Caco-2 (cell line): ENCODE data around the gene GASK1A. TPM values are rescaled to one million over a fixed set of nuclear protein-coding genes. Genes with fewer than 3 reads are reported as not detected.

Experiments
- BruUV-seq: library from RNA; stranded (reverse); fragments of 400-500 nt; replicated peaks from 2 replicates; lab custom pipeline; 2021; lab: Mats Ljungman, UMichigan
- CTCF ChIA-PET: fragments of 300-600 bp; sonication (Branson Sonifier 250); formaldehyde crosslinking; loops from one replicate; lab custom pipeline; 2022; ENCODE audit warnings: antibody characterized with exemption; lab: Charles Lee
- POLR2A ChIA-PET: fragments of 300-600 bp; sonication (Branson Sonifier 250); formaldehyde crosslinking; loops from one replicate; lab custom pipeline; 2022; ENCODE audit warnings: antibody characterized with exemption; lab: Charles Lee
- DNase-seq, 2 experiments: peaks; one replicate each; pipeline versions ENCODE4 v3.0.0 to v3.0.0-alpha.2; 2020 to 2022
- H3K27me3 ChIP-seq: replicated peaks from 2 replicates; pipeline ENCODE4 v1.6.0; 2011; ENCODE audit warnings: low read length; ENCODE audit not compliant: control insufficient read depth, insufficient read depth
- H3K36me3 ChIP-seq: 2 replicates; pipeline ENCODE4 v1.5.1; 2011; ENCODE audit warnings: low read length; ENCODE audit not compliant: control insufficient read depth, insufficient read depth
- H3K4me1 ChIP-seq: fragments of 250-450 bp; sonication (Bioruptor Pico); 2 replicates; pipeline ENCODE4 v1.5.1; 2020; ENCODE audit warnings: mild to moderate bottlenecking
- H3K4me3 ChIP-seq: 2 replicates; pipeline ENCODE4 v1.5.1; 2011; ENCODE audit warnings: low read depth, mild to moderate bottlenecking, control low read depth, low read length
- H3K9me3 ChIP-seq: fragments of 250-450 bp; sonication (Bioruptor Pico); 2 replicates; pipeline ENCODE4 v1.5.1; 2020; ENCODE audit warnings: mild to moderate bottlenecking, moderate library complexity
- H3K27ac Mint-ChIP-seq: one replicate; pipeline ENCODE4 v1.8.0; 2022; ENCODE audit warnings: mixed read lengths; ENCODE audit not compliant: unreplicated experiment
- H3K27me3 Mint-ChIP-seq: one replicate; pipeline ENCODE4 v1.8.0; 2022; ENCODE audit warnings: mixed read lengths; ENCODE audit not compliant: insufficient read depth, unreplicated experiment
- H3K36me3 Mint-ChIP-seq: one replicate; pipeline ENCODE4 v1.8.0; 2022; ENCODE audit warnings: mild to moderate bottlenecking, mixed read lengths; ENCODE audit not compliant: insufficient read depth, unreplicated experiment
- H3K4me1 Mint-ChIP-seq: one replicate; pipeline ENCODE4 v1.8.0; 2022; ENCODE audit warnings: low read depth, mixed read lengths; ENCODE audit not compliant: unreplicated experiment
- H3K4me3 Mint-ChIP-seq: one replicate; pipeline ENCODE4 v1.8.0; 2022; ENCODE audit warnings: mild to moderate bottlenecking, moderate library complexity, mixed read lengths; ENCODE audit not compliant: unreplicated experiment
- H3K9me3 Mint-ChIP-seq: one replicate; pipeline ENCODE4 v1.8.0; 2022; ENCODE audit warnings: mixed read lengths; ENCODE audit not compliant: unreplicated experiment
- CTCF ChIP-seq, 2 experiments: fragments of 200-600 bp in 1 of 2; IDR thresholded peaks; 1 replicate in 1 of 2; 2 replicates in 1 of 2; pipeline versions ENCODE4 v1.5.1 to v1.8.0; 2011 to 2022; ENCODE audit warnings: antibody characterized with exemption in 1 of 2, control low read depth in 1 of 2, inconsistent platforms in 1 of 2, low read depth in 1 of 2, low read length in 1 of 2, mild to moderate bottlenecking in 1 of 2, moderate library complexity in 1 of 2; ENCODE audit not compliant: insufficient read depth in 1 of 2, severe bottlenecking in 1 of 2, unreplicated experiment in 1 of 2
- intact Hi-C: fragments of 100-400 bp; cut with micrococcal nuclease; formaldehyde crosslinking; loops from one replicate; pipeline ENCODE4 v1.10.0; 2022; ENCODE audit not compliant: unreplicated experiment
- total RNA-seq: library from RNA; stranded (reverse); gene quantifications from 2 replicates; pipeline ENCODE4 v1.2.3, GENCODE V29; 2022

GASK1A gene
- total RNA-seq, 1 experiment from 2014 or later = 0.16 TPM

GRCh38 chr3:43096761-43097160 lies 117.7 kb downstream of the GASK1A start:
- Histone ChIP-seq H3K4me3 (no peak overlapping the region), H3K4me1 (no peaks in the 10 kb centered on the region), H3K27me3 (no peaks in the 10 kb centered on the region), H3K36me3 (no peaks in the 10 kb centered on the region), H3K9me3 (no peaks in the 10 kb centered on the region)
- Mint-ChIP-seq H3K4me1 (no peaks in the 10 kb centered on the region), H3K36me3 (no peaks in the 10 kb centered on the region), H3K4me3 (no peak overlapping the region), H3K27me3 (no peaks in the 10 kb centered on the region), H3K27ac (no peak overlapping the region), H3K9me3 (no peaks in the 10 kb centered on the region)
- POLR2A ChIA-PET = no interaction called here
- no peak for TF ChIP-seq CTCF (IDR thresholded peaks at IDR 0.05; ENCODE audit: insufficient read depth in 1 of 2, low read depth in 1 of 2, low read length in 1 of 2, severe bottlenecking in 1 of 2, unreplicated experiment in 1 of 2)
- BruUV-seq = no TSS peak
- no peak for DNase-seq
- intact Hi-C loops = no loop called here
- CTCF ChIA-PET = no interaction called here

DNA sequence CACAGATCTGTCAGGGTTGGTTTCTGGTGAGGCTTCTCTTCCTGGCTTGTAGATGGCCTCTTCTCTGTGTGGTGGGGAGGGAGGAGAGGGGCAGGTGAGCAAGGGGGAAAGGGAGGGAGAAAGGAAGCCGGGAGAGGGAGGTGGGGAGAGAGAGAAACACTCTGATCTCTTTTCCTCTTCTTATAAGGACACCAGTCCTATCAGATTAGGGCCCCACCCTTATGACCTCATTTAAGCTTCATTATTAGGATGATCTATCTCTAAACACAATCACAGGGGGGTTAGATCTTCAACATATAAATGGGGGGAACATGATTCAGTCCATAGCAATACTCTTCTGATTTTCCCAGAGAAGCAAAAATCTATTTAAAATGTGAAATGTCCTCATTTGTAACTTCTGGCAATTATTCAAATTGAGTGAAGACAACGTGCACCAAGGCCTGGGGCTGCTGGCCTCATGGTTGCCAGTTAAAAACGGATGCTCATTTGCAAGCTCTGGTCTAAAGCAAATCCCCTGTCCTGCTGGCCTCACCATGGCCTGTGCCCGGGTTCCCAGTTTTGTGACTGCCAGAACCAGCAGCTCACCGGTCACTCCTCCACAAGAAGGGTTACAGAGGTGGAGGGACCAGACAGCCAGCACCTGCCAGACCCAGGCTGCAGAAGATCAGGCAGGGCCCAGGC lies 118.4 kb downstream of the GASK1A start:
- DNase-seq = no peak
- H3K4me3 ChIP-seq = no peak overlapping the region
- no peaks in the 10 kb centered on the region for H3K36me3 ChIP-seq
- Mint-ChIP-seq H3K9me3 (no peaks in the 10 kb centered on the region), H3K27ac (no peak overlapping the region), H3K4me3 (no peak overlapping the region), H3K4me1 (no peaks in the 10 kb centered on the region), H3K27me3 (no peaks in the 10 kb centered on the region), H3K36me3 (no peaks in the 10 kb centered on the region)
- no peaks in the 10 kb centered on the region for H3K4me1 ChIP-seq
- TF ChIP-seq CTCF (IDR thresholded peaks at IDR 0.05; ENCODE audit: insufficient read depth in 1 of 2, low read depth in 1 of 2, low read length in 1 of 2, severe bottlenecking in 1 of 2, unreplicated experiment in 1 of 2) = no peak
- intact Hi-C loops = no loop called here
- CTCF ChIA-PET = no interaction called here
- no peaks in the 10 kb centered on the region for H3K9me3 ChIP-seq
- POLR2A ChIA-PET = no interaction called here
- H3K27me3 ChIP-seq = no peaks in the 10 kb centered on the region
- BruUV-seq = no TSS peak

DNA sequence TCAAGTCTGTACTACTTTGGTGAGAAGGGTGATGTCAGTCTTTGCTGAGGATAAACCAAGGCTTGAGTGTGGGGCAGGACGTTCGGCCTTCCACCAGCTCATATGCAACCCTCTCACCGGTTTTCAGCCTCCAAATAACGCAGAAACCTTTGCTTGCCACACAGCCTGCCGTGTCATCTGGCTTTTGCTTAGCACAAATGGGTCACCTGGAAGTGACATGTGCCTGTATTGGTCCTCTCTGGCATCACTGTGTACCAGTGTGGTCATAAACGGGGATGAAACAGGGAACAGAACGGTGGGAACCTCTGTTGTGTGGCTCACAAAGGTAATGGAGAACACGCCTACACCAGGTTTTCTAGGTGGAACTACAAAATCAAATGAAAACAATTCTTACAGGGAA lies 119.7 kb downstream of the GASK1A start:
- intact Hi-C loops = no loop called here
- POLR2A ChIA-PET = no interaction called here
- no peaks in the 10 kb centered on the region for H3K36me3 Mint-ChIP-seq
- H3K27ac Mint-ChIP-seq = no peak overlapping the region
- H3K4me3 ChIP-seq = no peak overlapping the region
- H3K4me1 Mint-ChIP-seq = no peaks in the 10 kb centered on the region
- no peak for TF ChIP-seq CTCF (IDR thresholded peaks at IDR 0.05; ENCODE audit: insufficient read depth in 1 of 2, low read depth in 1 of 2, low read length in 1 of 2, severe bottlenecking in 1 of 2, unreplicated experiment in 1 of 2)
- H3K9me3 ChIP-seq = no peaks in the 10 kb centered on the region
- H3K27me3 Mint-ChIP-seq = no peaks in the 10 kb centered on the region
- no peaks in the 10 kb centered on the region for H3K4me1 ChIP-seq
- no TSS peak for BruUV-seq
- H3K9me3 Mint-ChIP-seq = no peaks in the 10 kb centered on the region
- no peak overlapping the region for H3K4me3 Mint-ChIP-seq
- H3K36me3 ChIP-seq = no peaks in the 10 kb centered on the region
- CTCF ChIA-PET = no interaction called here
- H3K27me3 ChIP-seq = no peaks in the 10 kb centered on the region
- no peak for DNase-seq
